HG03469 (cell line): Measurements from ENCODE around the gene EGFR.
"Not testable (repeated sequence)": the region's sequence is repeated elsewhere in the genome, so short reads cannot be mapped to it uniquely, and the experiment has no call there.

ENCODE experiments used
- ATAC-seq: cut with Tn5 transposase; IDR thresholded peaks from one replicate; pipeline ENCODE4 v1.9.1; 2021; ENCODE audit warnings: mild to moderate bottlenecking, moderate library complexity, moderate number of reproducible peaks; ENCODE audit not compliant: unreplicated experiment

EGFR gene

GRCh38 chr7:55034776-55035175 lies 16.0 kb downstream of the EGFR start:
- ATAC-seq, result no peak

DNA sequence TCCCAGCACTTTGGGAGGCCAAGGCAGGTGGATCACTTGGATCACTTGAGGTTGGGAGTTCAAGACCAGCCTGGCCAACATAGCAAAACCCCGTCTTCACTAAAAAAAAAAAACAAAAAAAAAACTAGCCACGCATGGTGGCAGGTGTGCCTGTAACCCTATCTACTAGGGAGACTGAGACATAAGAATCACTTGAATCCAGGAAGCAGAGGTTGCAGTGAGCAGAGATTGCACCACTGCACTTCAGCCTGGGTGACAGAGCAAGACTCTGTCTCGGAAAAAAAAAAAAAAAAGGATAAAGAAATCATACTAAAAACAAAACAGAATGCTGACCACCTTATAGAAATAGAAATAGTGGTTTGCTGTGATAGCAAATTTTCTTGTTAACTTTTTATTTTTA lies 16.6 kb downstream of the EGFR start:
- not testable (repeated sequence) for ATAC-seq

DNA sequence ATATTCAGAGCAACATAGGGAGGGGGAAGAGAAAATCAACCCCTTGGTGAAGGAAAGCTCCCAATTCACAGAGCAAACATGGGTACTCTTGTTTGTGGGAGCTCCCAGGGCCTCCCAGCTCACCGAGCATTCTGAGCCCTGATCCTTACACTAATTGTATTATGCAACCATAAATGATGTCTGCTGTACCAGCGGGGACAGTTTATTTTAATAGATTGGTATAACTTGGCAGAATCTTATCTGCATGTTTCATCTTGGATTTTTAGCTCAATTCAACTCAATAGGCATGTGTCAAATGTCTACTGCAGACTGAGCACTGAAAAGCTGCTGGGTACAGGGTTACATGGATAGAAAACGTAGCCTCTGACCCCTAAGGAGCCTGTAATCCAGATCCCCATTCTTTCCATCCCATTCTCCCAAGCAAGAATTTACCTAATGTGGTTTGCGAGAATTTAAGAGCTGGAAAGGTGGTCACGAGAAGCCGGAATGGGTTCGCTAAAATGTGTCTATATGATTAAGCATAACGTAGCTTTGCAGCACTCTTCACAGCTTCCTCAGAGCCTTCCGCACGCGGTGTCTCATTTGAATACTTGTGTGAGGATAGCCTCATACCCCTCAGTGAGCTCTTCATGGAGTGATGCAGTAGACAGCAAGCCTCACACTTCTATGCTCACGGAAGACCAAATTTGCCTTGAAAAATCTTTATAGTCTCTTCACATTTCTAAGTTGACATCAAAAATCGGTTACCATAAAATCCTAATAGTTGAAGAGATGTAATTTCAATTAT lies 18.3 kb downstream of the EGFR start:
- ATAC-seq, result no peak

GRCh38 chr7:55043691-55044370 lies 25.0 kb downstream of the EGFR start:
- no peak for ATAC-seq

DNA sequence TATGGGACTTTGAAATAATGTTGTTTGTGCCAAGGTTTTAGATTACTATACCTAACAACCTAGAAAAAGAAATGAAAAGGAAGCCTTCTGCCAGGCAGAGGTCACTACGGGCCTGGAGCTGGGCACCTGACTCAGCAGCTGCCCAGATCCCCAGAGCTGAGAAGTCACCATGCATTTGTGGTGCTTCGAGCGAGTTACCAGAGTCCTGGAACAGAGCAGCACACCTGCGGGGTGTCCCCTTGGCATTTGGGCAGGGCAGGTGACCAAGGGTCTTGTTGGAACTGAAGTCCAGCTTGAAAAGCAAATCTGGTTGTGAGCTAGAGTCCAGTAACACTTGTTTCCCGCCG lies 25.5 kb downstream of the EGFR start:
- no peak for ATAC-seq

DNA sequence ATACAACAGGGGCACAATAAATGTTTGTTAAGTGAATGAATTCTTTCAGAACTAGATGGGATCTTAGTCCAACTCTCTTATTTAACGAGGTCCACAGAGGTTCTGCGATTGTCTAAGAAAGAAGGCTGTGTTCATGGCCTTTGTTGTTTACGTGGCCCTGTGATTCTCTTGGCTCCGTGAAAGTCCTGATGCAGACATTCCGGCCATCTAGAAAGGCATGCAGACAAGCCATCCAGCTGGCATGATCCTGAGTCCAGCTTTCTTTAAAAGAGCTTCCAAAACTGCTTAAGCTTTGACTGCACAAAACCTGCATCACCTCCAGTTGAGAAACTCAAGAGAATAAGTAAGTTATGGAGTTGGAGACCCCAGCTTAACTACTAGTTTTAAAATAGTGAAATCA lies 26.0 kb downstream of the EGFR start:
- ATAC-seq, result no peak

- no peak for ATAC-seq
Measured at GRCh38 chr7:55046582-55047342, 27.9 kb downstream of the EGFR start.

DNA sequence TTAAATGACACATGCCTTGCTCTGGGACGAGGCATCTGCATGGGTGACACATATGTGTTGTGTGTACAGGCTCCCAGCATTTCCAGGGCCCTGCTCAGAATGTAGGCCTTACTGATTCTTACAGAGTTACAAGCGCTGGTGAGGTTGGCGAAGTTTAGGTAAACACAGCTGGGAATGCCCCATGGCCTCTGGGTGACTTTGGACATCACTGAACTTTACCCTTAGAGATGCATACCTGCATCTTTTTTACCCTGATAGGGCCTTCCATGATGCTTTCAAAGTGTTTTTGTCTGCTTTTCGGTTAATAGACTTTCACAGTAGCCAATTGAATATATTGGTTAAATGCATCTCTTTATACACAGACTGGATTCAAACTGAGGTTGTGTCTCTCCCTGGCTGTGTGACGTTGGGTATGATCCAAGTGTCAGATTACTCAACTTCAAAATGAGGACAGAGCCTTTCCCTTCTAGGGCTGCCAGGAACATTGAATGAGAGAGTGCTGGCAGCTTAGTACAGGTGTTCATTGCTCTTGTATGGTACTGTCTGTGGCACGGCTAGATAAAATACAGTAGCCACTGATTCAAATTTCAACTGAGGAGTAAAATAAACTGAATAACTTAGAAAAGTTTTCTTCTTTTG lies 29.5 kb downstream of the EGFR start:
- no peak for ATAC-seq

DNA sequence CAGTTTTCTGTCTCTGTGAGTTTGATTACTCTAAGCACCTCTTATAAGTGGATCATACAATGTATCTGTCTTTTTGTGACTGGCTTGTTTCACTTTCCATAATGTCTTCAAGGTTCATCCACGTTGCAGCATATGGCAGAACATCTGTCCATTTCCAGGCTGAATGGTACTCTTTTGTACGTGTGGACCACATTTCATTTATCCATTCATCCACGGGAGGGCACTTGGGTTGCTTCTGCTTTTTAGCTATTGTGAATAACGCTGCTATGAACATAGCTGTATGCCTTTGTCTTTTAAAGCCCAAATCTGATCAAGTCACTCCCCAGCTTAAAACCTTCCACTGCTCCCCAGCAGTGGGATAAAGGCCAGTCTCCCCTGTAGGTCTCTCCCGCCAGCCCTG lies 31.5 kb downstream of the EGFR start:
- ATAC-seq, result no peak

GRCh38 chr7:55052081-55052480 lies 33.3 kb downstream of the EGFR start:
- ATAC-seq, result no peak

DNA sequence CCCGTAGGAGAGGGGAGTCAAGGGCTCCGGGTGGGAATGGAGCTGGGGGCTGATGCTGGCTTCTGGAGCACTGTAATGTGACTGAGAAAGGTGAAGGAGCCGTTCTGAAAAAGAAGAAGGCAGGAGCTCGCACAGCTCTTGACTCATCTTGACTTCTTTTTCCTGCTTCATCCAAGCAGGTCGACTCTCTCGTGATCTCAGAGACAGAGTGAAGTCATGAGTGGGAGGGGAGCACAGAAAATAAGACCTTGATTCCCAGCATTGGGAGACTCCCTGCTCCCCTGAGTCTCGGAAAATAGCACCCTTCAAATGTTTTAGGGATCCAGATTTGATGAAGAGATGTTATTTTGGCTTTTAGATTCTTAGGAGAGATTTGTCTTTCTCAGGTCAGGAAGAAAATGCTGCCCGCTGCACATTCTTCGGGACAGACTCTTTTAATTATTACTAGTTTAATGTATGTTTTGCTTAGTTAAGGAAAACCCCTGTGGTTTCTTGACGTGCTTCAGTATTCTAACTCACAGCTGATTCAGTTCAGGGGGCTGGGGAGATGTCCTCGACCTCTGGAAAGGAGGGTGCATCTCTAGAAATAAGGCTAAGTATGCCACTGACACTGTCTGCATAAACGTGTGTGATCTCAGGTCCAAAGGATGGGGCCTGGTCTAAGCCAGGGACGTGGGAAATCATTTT lies 34.1 kb downstream of the EGFR start:
- no peak for ATAC-seq

- no peak for ATAC-seq
Measured at GRCh38 chr7:55053651-55054571, 35.1 kb downstream of the EGFR start.

DNA sequence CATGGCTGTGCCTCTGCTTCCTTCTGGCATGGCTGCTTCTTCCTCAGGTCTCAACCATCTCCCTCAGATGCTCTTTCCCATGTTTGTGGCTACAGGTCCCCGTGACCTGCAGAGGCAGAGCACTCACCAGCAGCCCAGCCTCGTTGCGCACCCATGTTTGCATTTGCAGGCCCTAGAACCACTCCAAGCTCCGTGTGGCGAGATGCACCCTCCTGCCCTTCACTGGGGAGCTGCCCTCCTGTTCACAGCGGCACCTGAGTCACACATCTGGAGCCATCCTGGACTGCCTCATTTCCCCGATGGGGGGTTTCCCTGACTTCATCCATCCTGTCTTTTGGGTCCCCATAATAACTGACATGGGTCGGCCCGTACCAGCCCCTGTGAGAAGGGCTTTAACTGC lies 35.9 kb downstream of the EGFR start:
- ATAC-seq, result no peak

DNA sequence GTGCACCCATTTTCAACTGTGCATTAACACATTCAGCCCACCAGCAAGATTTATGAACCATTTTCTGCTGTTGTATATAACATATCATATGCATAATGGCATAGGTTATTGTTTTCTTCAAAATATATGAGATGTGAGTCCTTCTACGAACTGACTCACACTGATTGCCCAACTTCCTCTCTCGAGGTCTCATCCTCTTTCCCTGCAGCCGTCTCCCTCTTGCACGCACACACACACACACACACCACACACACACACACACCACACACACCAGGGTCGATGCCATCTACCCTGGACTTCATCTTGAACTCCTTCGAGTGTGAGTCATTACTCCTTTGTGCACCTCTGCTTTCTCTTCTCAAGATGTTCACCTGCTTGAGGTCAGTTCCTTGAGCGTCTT lies 36.7 kb downstream of the EGFR start:
- ATAC-seq, result no peak

- ATAC-seq, result no peak
Measured at GRCh38 chr7:55056068-55056467, 37.3 kb downstream of the EGFR start.

GRCh38 chr7:55056577-55057480 lies 38.0 kb downstream of the EGFR start:
- no peak for ATAC-seq

DNA sequence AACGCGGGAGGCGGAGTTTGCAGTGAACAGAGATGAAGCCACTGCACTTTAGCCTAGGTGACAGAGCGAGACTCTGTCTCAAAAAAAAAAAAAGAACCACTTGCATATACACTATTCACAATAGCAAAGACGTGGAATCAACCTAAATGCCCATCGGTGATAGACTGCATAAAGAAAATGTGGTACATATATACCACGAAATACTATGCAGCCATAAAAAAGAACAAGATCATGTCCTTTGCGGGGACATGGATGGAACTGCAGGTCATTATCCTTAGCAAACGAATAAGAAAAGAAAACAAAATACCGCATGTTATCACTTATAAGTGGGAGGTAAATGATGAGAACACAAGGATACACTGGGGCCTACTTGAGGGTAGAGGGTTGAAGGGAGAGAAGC lies 39.5 kb downstream of the EGFR start:
- no peak for ATAC-seq

DNA sequence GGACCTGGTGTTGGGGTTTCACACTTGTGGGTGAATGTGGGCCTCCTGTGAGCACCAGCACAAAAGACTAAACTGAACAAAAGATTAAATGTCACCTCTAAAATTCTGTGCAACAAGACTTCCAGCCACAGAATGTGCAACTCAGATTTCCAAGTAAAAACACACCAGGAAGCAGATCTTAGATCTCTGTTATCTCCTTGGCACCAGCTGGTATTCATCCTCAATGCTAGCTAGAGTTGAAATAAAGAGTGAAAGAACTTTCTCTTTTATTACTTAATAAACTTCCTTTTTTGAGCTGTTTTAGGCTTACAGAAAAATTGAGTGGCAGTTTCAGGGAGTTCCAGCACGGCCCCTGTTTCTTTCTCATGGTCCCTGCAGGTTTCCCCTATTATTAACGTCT lies 40.2 kb downstream of the EGFR start:
- no peak for ATAC-seq

- ATAC-seq, result no peak
Measured at GRCh38 chr7:55060085-55060484, 41.3 kb downstream of the EGFR start.
